HG03558 (cell line): ENCODE measurements around the gene ZNF484.

Experiments used
- ATAC-seq: cut with Tn5 transposase; IDR thresholded peaks from one replicate; pipeline ENCODE4 v1.9.1; 2021; ENCODE audit warnings: moderate number of reproducible peaks; ENCODE audit not compliant: unreplicated experiment; ENCODE audit errors: extremely low read depth

The ZNF484 gene

DNA sequence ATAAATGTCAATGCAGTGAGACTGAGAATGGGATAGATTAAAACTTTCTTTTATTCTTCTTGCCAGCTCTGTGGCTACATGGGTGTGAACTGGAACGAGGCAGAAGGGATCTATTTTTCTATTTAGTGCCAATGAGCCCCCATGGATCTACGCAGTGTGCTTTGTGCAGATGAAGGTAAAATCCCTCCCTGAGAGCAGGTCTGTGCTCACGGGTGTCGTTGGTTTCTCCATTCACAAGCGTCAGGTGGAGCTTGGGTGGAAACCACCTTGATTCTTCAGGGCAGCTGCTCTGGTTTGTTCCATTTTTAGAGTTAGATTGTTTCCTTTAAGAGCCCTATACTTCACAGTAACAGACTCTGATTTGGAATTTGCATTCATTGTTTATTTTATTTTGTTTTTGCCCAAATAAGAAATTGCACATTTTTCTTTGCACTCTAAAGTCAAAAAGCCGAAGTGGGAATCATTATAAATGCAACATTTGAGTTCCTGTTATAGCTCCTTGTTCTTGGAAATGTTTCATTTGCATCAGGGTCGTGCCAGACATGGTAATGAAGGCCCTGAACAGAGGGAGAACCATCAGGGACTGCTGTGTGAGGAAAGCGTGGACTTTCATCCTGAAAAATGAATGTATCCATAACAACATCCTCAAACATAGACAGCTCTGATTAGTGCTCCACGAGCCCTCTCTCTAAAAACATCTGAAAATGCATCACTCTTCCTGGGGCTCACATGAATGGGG, 82.1 kb downstream of the ZNF484 start:
- no peak for ATAC-seq
